Measurements from ENCODE around the gene ZNF281.

The ZNF281 gene

DNA sequence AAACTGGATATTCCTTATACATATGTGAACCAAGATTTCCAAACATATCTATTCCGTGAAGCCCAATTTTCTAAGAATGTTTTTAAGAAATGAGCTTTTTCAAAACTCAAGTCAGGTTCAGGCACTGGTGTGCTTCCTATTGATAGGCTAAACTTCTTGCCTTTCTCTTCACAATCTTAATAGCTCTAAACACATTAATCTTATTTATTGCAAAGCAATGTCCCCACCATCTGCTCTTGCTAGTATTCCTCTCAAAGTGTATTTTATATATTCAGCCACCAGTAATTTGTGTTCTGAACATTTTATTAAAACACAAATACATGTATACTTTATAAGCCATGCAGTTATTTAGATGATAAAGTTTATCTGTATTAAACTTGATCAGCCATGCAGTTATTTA, 11.5 kb downstream of the ZNF281 start:
- no peaks in the 10 kb centered on the region for H3K9me2 ChIP-seq (replicated peaks; ENCODE audit: insufficient read depth, low read length)
- H3K79me2 ChIP-seq (ENCODE audit: low read length), result no peaks in the 10 kb centered on the region
- no peaks in the 10 kb centered on the region for H3K36me3 ChIP-seq (replicated peaks; ENCODE audit: insufficient read depth, low read length)
- H3F3A ChIP-seq (ENCODE audit: insufficient read depth, low read length), result no peaks in the 10 kb centered on the region
- TF ChIP-seq, protein P1, sequence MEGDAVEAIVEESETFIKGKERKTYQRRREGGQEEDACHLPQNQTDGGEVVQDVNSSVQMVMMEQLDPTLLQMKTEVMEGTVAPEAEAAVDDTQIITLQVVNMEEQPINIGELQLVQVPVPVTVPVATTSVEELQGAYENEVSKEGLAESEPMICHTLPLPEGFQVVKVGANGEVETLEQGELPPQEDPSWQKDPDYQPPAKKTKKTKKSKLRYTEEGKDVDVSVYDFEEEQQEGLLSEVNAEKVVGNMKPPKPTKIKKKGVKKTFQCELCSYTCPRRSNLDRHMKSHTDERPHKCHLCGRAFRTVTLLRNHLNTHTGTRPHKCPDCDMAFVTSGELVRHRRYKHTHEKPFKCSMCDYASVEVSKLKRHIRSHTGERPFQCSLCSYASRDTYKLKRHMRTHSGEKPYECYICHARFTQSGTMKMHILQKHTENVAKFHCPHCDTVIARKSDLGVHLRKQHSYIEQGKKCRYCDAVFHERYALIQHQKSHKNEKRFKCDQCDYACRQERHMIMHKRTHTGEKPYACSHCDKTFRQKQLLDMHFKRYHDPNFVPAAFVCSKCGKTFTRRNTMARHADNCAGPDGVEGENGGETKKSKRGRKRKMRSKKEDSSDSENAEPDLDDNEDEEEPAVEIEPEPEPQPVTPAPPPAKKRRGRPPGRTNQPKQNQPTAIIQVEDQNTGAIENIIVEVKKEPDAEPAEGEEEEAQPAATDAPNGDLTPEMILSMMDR (IDR thresholded peaks at IDR 0.05; ENCODE audit: low read length), result no peak
- TF ChIP-seq EZH2phosphoT487 (IDR thresholded peaks at IDR 0.05; ENCODE audit: low read length), result no peak
- TF ChIP-seq EZH2 (optimal IDR thresholded peaks at IDR 0.05; ENCODE audit: low read depth, low read length), result no peak
- no peaks in the 10 kb centered on the region for H3K4me1 ChIP-seq (ENCODE audit: low read length)
- no peaks in the 10 kb centered on the region for H3K27me3 ChIP-seq (replicated peaks; ENCODE audit: insufficient read depth, low read length)
- no peak overlapping the region for H3K9ac ChIP-seq (ENCODE audit: low read length)
- H3K4me2 ChIP-seq (ENCODE audit: low read depth, low read length), result no peak overlapping the region
- H4K20me1 ChIP-seq (ENCODE audit: insufficient read depth, low read length), result 0 out of 2 replicates have a peak, but pooled peaks cover 3% of the 10 kb centered on the region
- no peaks in the 10 kb centered on the region for H3K9me3 ChIP-seq (replicated peaks; ENCODE audit: insufficient read depth, low read length)
- no peak overlapping the region for H3K4me3 ChIP-seq (ENCODE audit: low read length)
- H3K27ac ChIP-seq (ENCODE audit: low read length), result no peak overlapping the region
- no peak for DNase-seq
- H2AFZ ChIP-seq (ENCODE audit: low read length), result no peak overlapping the region

DNA sequence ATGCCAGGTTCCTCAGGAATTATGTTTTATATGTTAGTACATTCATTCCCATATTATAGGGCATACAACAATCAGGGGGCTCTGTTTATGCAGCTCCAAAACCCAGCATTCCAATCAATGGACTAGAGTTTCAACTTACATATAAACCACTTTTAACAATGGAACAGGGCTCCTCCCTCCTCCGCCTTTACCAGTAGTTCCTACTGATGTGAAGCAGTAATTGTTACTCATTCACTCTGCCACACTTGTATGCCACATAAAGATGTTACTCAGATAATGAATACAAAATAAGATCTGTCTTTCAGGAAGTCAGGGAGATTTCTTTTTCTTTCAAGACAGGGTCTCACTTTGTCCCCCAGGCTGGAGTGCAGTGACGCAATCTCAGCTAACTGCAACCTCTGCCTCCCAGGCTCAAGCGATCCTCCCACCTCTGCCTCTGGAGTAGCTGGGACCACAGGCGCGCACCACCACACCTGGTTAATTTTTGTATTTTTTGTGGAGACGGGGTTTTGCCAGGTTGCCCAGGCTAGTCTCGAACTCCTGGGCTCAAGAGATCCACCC, 17.1 kb downstream of the ZNF281 start:
- no peaks in the 10 kb centered on the region for H3K27me3 ChIP-seq (replicated peaks; ENCODE audit: insufficient read depth, low read length)
- no peak overlapping the region for H3K27ac ChIP-seq (ENCODE audit: low read length)
- H3K9me2 ChIP-seq (replicated peaks; ENCODE audit: insufficient read depth, low read length), result no peaks in the 10 kb centered on the region
- no peak overlapping the region for H3K4me2 ChIP-seq (ENCODE audit: low read depth, low read length)
- H3K4me1 ChIP-seq (ENCODE audit: low read length), result no peaks in the 10 kb centered on the region
- no peak overlapping the region for H3K4me3 ChIP-seq (ENCODE audit: low read length)
- no peaks in the 10 kb centered on the region for H3F3A ChIP-seq (ENCODE audit: insufficient read depth, low read length)
- H3K9ac ChIP-seq (ENCODE audit: low read length), result no peak overlapping the region
- H3K9me3 ChIP-seq (replicated peaks; ENCODE audit: insufficient read depth, low read length), result no peaks in the 10 kb centered on the region
- H2AFZ ChIP-seq (ENCODE audit: low read length), result no peak overlapping the region
- H4K20me1 ChIP-seq (ENCODE audit: insufficient read depth, low read length), result no peaks in the 10 kb centered on the region
- TF ChIP-seq, protein P1 (IDR thresholded peaks at IDR 0.05; ENCODE audit: low read length), result no peak
- DNase-seq, result no peak
- H3K79me2 ChIP-seq (ENCODE audit: low read length), result no peaks in the 10 kb centered on the region
- H3K36me3 ChIP-seq (replicated peaks; ENCODE audit: insufficient read depth, low read length), result no peaks in the 10 kb centered on the region

DNA sequence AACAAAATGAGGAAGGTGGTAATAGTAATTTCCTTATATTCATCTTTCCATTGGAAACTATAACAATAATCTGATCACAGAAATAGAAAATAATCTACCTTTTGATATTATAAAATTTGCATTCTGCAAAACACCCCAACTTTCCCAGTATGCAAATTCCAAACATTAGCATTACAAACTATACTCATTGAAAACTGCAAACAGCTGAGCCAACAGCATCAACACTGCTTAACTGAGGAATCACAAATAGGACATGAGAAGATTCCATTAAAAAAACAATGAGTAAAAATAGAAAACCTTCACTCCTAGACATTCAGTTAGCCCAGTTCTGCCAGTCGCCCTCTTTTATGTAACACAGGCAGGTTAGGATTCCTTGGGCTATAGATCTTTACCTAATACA, 18.1 kb downstream of the ZNF281 start:
- no peak for DNase-seq
- Histone ChIP-seq H3K9me2 (replicated peaks; ENCODE audit: insufficient read depth, low read length) (no peaks in the 10 kb centered on the region), H3K4me1 (ENCODE audit: low read length) (no peaks in the 10 kb centered on the region), H3F3A (ENCODE audit: insufficient read depth, low read length) (no peaks in the 10 kb centered on the region), H3K9ac (ENCODE audit: low read length) (no peak overlapping the region), H3K36me3 (replicated peaks; ENCODE audit: insufficient read depth, low read length) (no peaks in the 10 kb centered on the region), H4K20me1 (ENCODE audit: insufficient read depth, low read length) (no peaks in the 10 kb centered on the region), H2AFZ (ENCODE audit: low read length) (no peak overlapping the region), H3K9me3 (replicated peaks; ENCODE audit: insufficient read depth, low read length) (no peaks in the 10 kb centered on the region), H3K27ac (ENCODE audit: low read length) (no peak overlapping the region), H3K4me3 (ENCODE audit: low read length) (no peak overlapping the region), H3K79me2 (ENCODE audit: low read length) (no peaks in the 10 kb centered on the region), H3K4me2 (ENCODE audit: low read depth, low read length) (no peak overlapping the region), H3K27me3 (replicated peaks; ENCODE audit: insufficient read depth, low read length) (no peaks in the 10 kb centered on the region)
- TF ChIP-seq EZH2phosphoT487 (IDR thresholded peaks at IDR 0.05; ENCODE audit: low read length) (no peak), EZH2 (optimal IDR thresholded peaks at IDR 0.05; ENCODE audit: low read depth, low read length) (no peak)
- TF ChIP-seq, protein P1 (IDR thresholded peaks at IDR 0.05; ENCODE audit: low read length), result no peak

Data from MM.1S (cell line).